ENCODE data around the gene MPZL3.
A peak's percentile ranks its signal among the peaks of the same experiment; 100 is the strongest.
"Not testable (repeated sequence)": the region's sequence is repeated elsewhere in the genome, so short reads cannot be mapped to it uniquely, and the experiment has no call there.

The MPZL3 gene

GRCh38 chr11:118212781-118213191 is 39.4 kb downstream of the MPZL3 start:
- DNase-seq (ENCODE audit: low spot score): no peak

GRCh38 chr11:118212131-118212725 is 39.9 kb downstream of the MPZL3 start:
- DNase-seq (ENCODE audit: low spot score): peak; percentile 6

GRCh38 chr11:118211006-118211405 is 41.2 kb downstream of the MPZL3 start:
- no peak for DNase-seq (ENCODE audit: low spot score)

GRCh38 chr11:118210323-118210722 is 41.8 kb downstream of the MPZL3 start:
- DNase-seq (ENCODE audit: low spot score): no peak

- DNase-seq (ENCODE audit: low spot score): no peak
Measured at GRCh38 chr11:118209033-118209432, 43.1 kb downstream of the MPZL3 start.

- DNase-seq (ENCODE audit: low spot score): no peak
Measured at GRCh38 chr11:118207079-118207478, 45.1 kb downstream of the MPZL3 start.

- DNase-seq (ENCODE audit: low spot score): no peak
Measured at GRCh38 chr11:118206391-118207031, 45.7 kb downstream of the MPZL3 start.

- no peak for DNase-seq (ENCODE audit: low spot score)
Measured at GRCh38 chr11:118205606-118206378, 46.4 kb downstream of the MPZL3 start.

- DNase-seq (ENCODE audit: low spot score): peak; percentile 29
Measured at GRCh38 chr11:118202599-118203422, 49.4 kb downstream of the MPZL3 start.

- no peak for DNase-seq (ENCODE audit: low spot score)
Measured at GRCh38 chr11:118201966-118202365, 50.2 kb downstream of the MPZL3 start.

GRCh38 chr11:118200901-118201680 is 51.1 kb downstream of the MPZL3 start:
- no peak for DNase-seq (ENCODE audit: low spot score)

- DNase-seq (ENCODE audit: low spot score): no peak
Measured at GRCh38 chr11:118200497-118200896, 51.7 kb downstream of the MPZL3 start.

GRCh38 chr11:118199135-118199534 is 53.0 kb downstream of the MPZL3 start:
- DNase-seq (ENCODE audit: low spot score): no peak

- DNase-seq (ENCODE audit: low spot score): peak; percentile 75
Measured at GRCh38 chr11:118198370-118198769, 53.8 kb downstream of the MPZL3 start.

GRCh38 chr11:118194835-118195627 is 57.1 kb downstream of the MPZL3 start:
- DNase-seq (ENCODE audit: low spot score): peak; percentile 72

- no peak for DNase-seq (ENCODE audit: low spot score)
Measured at GRCh38 chr11:118193910-118194566, 58.1 kb downstream of the MPZL3 start.

GRCh38 chr11:118192817-118193216 is 59.3 kb downstream of the MPZL3 start:
- DNase-seq (ENCODE audit: low spot score): not testable (repeated sequence)

GRCh38 chr11:118190942-118191506 is 61.1 kb downstream of the MPZL3 start:
- DNase-seq (ENCODE audit: low spot score): not testable (repeated sequence)

GRCh38 chr11:118186346-118187107 is 65.6 kb downstream of the MPZL3 start:
- DNase-seq (ENCODE audit: low spot score): no peak

Data from LoVo (cell line).